ENCODE data around the gene ULK1.

ULK1 gene

DNA sequence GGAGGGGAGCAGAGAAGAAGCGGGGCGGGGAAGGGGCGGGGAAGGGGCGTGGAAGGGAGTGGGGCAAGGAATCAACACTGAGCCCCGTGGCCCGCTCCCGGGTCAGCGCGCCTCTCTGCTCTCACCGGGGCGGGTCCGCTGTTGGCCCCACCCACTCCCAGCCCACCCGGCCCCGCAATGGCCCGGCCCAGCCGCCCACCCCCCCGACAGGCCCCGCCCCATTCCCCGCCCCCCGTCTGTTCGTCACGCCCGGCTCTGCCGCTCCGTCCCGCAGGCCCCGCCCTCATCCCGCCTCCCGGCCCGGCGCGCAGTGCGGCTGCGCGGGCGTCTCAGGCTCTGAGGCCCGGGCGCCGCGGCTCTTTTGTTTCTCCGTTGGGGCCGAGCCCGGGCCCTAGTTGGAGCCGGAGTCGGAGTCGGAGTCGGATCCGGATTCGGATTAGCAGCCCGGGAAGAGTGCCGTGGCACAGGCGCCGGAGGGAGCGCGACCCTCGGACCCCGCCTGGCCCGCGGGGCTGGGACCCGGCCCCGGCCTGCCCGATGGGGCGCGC lies at the start of gene ULK1:
TSS of gene ULK1 (plus strand) at position 310 of the 548 bp plus-strand sequence. CDS start 380 bp downstream, outside the sequence.
- peak; percentile 96 for DNase-seq

- no peak for DNase-seq
Measured at GRCh38 chr12:131844656-131845055, 49.8 kb upstream of the ULK1 start.

DNA sequence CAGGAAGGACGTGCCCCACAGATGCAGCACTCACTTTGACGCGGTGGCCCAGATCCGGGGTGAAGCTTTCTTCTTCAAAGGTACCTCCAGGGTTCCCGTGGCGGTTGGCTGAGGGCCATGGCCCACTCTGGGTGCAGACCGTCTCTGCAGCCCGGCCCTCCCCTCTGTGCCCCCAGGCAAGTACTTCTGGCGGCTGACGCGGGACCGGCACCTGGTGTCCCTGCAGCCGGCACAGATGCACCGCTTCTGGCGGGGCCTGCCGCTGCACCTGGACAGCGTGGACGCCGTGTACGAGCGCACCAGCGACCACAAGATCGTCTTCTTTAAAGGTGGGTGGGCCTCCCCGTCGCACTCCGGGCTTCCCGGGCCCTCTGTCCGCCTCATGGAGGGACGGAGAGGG lies 49.3 kb upstream of the ULK1 start:
- DNase-seq = no peak

DNA sequence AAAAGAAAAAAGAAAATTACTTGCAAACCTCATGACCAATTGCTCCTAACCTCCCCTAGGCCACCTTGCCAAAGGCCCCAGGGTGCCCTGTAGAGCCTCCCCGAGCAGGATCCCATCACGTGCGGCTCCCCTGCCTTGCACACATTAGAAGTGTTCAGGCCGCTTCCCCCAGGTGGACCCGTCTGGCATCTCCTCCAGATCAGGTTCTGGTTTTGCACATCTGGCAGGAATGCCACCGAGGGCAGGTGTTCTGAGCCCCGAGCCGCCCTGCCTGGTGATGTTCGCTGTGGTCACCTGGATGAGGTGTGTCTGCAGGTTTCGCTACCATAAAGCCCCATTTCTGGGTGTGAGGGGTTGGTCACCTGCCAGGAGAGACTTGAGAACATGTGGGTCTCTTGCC lies 47.0 kb upstream of the ULK1 start:
- no peak for DNase-seq

- DNase-seq = no peak
Measured at GRCh38 chr12:131848753-131849152, 45.7 kb upstream of the ULK1 start.

GRCh38 chr12:131849700-131850553 lies 44.5 kb upstream of the ULK1 start:
- no peak for DNase-seq

GRCh38 chr12:131850856-131851559 lies 43.4 kb upstream of the ULK1 start:
- no peak for DNase-seq

DNA sequence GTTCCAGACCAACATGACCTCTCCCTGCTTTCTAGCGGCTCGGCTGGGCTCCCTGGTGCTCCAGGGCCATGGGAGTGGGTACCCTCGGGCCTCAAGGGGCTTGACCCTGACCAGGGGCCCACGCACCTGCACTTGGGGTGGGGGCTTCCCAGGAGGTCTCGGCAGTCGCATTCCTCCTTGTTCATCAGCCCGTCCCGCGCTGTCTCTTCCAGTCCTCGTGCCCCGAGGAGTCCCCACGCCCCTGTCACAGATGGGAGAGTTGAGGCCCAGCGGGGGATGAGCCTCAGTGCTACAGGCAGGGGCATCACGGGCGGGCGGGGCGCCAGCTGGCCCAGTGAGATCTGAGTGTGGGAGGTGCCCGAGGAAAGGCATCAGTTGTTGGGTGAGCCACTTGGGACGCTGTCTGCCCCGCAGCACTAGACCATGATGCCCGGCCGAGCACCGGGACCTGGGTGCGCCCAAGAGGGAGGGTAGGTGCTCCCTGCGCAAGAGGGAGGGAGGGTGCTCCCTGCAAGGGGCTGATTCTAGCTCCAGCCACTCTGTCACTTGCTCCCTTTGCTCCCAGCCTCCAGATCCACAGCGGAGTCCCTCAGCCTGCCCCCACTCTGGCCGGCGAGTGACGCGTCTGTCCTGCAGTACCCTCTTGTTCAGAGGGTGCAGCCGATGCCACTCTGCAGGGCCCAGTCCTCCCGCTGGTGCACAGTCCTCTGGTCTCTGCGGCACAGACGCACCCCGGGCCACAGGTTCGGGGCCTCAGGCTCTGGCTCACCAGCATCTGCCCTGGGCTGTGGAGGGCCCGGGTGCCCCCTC lies 42.5 kb upstream of the ULK1 start:
- DNase-seq = no peak

DNA sequence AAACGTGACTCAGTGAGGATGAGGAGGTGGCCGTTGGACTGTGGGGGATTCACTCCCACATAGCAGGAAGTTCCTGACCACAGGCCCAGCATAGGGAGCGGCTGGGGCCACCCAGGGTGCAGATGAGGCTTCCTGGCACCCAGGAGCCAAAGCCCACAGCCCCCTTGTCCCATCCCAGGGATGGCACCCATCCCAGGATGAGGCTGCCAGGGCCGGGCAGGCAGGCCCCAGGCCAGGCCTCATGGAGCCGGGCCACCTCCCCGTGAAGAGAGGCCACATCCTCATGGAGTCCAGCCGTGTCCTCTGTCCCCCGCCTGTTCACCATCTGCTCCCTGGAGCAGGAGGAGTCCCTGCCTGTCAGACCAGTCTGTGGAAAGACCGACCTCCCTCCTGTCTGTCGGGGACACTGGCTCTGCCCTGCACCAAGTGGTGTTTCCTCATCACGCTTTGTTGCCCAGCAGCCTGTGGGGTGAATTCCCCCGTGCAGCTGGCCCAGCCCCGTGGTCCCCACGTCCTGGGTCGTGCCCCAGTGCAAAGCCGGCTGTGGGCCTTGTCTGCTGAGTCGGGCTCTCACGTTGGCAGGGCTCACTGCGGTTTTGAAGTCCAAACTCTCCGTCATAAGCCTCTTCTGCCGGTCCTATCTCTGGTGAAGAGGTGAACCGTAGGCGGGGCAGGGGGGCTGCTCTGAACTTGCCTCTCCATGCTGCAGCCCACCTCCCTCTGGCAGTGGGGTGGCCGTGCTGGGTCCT lies 41.7 kb upstream of the ULK1 start:
- DNase-seq = no peak

- no peak for DNase-seq
Measured at GRCh38 chr12:131853832-131854797, 40.3 kb upstream of the ULK1 start.

DNA sequence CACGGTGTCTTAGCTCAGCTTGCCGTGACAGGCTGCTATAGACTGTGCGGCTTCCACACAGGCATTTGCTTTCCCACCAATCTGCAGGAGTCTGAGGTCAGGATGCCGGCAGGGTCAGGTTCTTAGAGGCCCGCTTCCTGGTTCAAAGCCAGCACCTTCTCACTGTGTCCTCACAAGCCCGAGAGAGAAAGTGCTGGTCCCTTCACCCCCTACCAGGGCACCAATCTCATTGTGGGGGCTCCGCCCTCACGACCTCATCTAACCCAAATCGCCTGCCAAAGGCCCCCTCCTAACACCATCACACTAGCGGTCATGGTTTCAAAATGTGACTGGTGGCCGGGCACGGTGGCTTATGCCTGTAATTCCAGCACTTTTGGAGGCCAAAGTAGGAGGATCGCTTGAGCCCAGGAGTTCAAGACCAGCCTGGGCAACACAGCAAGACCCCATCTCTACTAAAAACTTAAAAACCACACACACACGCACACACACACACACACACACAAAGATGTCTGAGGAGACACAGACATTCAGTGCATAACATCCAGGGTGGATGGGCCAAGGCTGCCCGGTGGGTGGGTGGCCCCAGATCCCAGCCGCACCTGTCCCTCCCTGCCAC lies 39.5 kb upstream of the ULK1 start:
- no peak for DNase-seq

- DNase-seq = no peak
Measured at GRCh38 chr12:131855521-131856142, 38.8 kb upstream of the ULK1 start.

DNA sequence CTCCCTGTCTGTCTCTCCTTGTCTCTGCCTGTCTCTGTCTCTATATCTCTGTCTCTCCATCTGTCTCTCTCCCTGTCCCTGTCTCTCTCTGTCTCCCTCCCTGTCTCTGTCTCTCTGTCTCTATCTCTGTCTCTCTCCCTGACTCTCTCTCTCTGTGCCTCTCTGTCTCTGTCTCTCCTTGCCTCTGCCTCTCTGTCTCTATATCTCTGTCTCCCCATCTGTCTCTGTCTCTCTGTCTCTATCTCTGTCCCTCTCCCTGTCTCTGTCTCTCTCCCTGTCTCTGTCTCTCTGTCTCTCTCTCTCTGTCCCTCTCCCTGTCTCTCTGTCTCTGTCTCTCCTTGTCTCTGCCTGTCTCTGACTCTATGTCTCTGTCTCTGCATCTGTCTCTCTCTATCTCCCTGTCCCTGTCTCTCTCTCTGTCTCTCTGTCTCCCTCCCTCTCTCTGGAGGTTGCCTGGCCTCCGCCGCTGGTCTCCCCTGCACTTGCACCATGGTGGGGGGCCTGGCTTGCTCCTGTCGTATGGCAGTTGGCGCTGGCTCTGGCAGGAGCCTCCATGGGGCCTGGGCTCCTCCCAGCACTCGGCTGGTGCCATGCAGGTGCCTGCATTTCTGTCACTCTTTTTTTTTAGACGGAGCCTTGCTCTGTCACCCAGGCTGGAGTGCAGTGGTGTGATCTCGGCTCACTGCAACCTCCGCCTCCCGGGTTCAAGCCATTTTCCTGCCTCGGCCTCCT lies 37.9 kb upstream of the ULK1 start:
- no peak for DNase-seq

- DNase-seq = no peak
Measured at GRCh38 chr12:131857908-131858850, 36.2 kb upstream of the ULK1 start.

DNA sequence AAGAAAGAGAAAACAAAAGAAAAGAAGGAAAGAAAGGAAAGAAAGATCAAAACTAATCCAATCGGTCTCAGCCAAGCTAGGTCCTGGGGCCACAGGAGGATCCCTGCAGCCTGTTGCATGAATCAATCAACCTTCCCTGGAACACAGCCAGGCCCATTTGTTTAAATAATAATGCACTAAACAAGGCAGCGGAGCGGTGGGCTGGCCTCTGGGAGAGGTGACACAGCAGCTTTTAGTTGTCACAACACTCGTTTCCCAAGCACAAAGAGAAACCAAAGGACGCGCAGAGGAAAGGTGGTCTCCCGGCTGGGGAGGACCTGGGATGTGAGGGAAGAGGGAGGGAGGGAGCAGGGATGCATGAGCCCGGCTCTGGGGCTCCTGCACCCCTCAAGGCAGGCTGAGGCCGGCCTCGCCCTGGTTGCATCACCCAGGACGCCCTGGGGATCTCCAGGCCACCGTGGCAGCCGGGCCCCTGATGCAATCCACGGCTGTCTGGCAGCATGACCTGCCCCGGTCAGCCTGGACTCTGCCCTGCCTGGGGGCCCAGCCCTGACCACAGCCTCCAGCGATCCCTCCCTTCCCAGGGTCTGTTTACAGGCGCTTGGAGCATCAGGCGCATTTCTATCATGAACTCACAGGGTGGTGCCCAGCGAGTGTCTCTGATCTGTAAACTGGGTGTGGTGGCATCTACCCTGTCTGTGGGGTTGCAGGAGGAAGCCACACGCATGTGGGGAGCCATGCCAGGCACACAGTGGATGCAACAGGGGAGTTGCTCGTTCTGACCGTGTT lies 33.8 kb upstream of the ULK1 start:
- DNase-seq = peak; percentile 84

GRCh38 chr12:131861261-131862083 lies 33.0 kb upstream of the ULK1 start:
- no peak for DNase-seq

GRCh38 chr12:131862084-131862441 lies 32.4 kb upstream of the ULK1 start:
- DNase-seq = no peak
